Measurements from ENCODE around the gene AOPEP.

AOPEP gene

DNA sequence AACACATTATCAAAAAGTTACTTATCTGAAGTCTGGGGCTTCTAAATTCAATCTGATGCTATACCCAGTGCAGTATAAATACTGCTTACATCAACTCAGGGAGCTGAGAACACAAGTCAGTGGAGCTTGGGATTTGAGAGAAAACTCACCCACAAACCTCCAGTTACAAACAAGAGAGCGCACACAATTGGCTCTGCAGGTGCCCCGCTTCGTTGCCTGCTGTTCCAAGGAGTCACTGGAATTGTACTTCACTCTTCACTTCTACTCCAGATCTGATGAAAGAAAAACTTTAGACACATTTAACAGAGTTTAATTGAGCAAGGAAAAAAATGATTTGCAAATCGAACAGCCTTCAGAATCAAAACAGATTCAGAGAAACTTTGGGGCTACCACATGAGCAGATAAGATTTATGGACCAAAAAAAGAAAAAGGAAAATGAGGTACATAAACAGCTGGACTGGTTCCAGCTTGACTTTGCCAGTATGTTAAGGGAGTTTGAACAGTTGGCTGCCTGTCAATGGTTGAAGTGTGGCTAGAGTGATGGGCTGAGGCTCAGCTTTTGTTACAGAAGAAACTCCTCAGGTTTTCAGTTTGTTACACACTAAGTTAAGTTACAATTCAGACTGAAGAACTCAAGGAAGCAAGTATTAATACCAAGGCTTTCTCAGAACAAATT lies 156.6 kb downstream of the AOPEP start:
- in situ Hi-C loops (cut with MboI; ENCODE audit: low sequenced_read_pairs, unreplicated experiment): no loop called here
- TF ChIP-seq, protein P1, sequence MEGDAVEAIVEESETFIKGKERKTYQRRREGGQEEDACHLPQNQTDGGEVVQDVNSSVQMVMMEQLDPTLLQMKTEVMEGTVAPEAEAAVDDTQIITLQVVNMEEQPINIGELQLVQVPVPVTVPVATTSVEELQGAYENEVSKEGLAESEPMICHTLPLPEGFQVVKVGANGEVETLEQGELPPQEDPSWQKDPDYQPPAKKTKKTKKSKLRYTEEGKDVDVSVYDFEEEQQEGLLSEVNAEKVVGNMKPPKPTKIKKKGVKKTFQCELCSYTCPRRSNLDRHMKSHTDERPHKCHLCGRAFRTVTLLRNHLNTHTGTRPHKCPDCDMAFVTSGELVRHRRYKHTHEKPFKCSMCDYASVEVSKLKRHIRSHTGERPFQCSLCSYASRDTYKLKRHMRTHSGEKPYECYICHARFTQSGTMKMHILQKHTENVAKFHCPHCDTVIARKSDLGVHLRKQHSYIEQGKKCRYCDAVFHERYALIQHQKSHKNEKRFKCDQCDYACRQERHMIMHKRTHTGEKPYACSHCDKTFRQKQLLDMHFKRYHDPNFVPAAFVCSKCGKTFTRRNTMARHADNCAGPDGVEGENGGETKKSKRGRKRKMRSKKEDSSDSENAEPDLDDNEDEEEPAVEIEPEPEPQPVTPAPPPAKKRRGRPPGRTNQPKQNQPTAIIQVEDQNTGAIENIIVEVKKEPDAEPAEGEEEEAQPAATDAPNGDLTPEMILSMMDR (IDR thresholded peaks at IDR 0.05; ENCODE audit: borderline replicate concordance, control extremely low read depth, extremely low read depth, insufficient read depth, missing control alignments): no peak

DNA sequence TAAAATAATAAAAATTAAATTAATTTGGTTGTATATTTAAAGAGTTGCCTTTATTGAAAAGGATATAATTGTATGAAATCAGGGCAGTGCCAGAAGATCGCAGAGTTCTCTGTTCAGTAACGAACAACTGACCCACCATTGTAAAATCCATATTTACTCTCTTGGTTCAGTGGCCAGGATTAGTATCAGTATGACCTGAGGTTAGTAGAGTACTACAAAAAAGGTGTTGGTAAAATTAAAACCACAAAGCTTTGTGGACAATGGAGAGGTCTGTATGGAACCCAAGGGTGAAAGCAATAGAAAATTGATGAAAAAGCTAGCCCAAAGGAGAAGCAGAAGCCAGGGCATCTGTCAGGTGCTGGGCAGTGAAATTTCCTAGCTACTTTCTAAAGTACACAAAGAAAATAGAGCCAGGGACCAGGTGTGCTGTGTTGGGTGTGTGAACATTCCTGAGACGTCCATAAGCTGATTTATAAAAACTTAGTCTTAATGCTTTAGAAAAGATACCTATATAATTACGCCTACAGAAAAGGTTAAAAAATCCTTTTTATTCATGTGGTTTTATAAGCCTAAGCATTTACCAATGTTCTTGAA lies 159.5 kb downstream of the AOPEP start:
- TF ChIP-seq, protein P1 (IDR thresholded peaks at IDR 0.05; ENCODE audit: borderline replicate concordance, control extremely low read depth, extremely low read depth, insufficient read depth, missing control alignments): no peak
- no peak for DNase-seq (ENCODE audit: low spot score)
- in situ Hi-C loops (cut with MboI; ENCODE audit: low sequenced_read_pairs, unreplicated experiment): no loop called here

More for the DNA sequence above, 156.6 kb downstream of the AOPEP start:
- DNase-seq (ENCODE audit: low spot score): no peak

DNA sequence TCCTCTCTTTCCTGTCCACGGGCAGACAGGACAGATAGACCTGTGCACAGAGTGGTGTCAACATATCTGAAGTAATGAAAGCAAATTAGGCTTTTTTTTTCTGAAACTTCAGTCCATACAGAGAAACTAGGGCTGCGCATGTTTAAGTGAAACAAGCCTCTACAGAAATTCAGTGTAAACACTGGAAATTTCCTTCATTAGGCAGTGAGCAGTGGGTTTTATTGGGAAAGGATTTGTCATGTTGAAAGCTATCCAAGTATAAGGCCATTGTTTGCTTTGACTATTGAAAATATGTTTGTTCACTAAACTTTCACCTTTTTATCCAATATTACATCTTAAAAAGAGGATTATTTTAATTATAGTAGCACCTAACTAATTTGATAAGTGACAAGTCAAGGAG lies 161.2 kb downstream of the AOPEP start:
- in situ Hi-C loops (cut with MboI; ENCODE audit: low sequenced_read_pairs, unreplicated experiment): no loop called here
- TF ChIP-seq, protein P1 (IDR thresholded peaks at IDR 0.05; ENCODE audit: borderline replicate concordance, control extremely low read depth, extremely low read depth, insufficient read depth, missing control alignments): no peak
- DNase-seq (ENCODE audit: low spot score): no peak

- in situ Hi-C loops (cut with MboI; ENCODE audit: low sequenced_read_pairs, unreplicated experiment): no loop called here
- DNase-seq (ENCODE audit: low spot score): no peak
- TF ChIP-seq, protein P1 (IDR thresholded peaks at IDR 0.05; ENCODE audit: borderline replicate concordance, control extremely low read depth, extremely low read depth, insufficient read depth, missing control alignments): no peak
These were observed 162.3 kb downstream of the AOPEP start for GRCh38 chr9:94888775-94889174.

DNA sequence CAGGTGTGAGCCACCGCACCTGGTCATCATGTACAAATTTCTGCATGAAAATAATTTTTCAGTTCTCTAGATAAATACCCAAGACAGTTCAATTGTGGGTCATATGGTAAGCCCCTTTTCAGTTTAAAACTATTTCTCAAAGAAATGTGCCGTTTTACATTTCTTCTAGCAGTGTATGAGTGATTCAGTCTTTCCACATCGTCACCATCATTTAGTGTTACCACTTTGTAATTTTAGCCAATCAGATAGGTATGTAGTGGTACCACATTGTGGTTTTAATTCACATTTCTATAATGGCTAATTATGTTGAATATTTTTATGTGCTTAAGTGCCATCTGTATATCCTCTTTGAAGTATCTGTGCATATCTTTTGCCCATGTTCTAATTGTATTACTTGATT lies 163.1 kb downstream of the AOPEP start:
- in situ Hi-C loops (cut with MboI; ENCODE audit: low sequenced_read_pairs, unreplicated experiment): no loop called here
- no peak for DNase-seq (ENCODE audit: low spot score)
- TF ChIP-seq, protein P1 (IDR thresholded peaks at IDR 0.05; ENCODE audit: borderline replicate concordance, control extremely low read depth, extremely low read depth, insufficient read depth, missing control alignments): no peak

- no peak for DNase-seq (ENCODE audit: low spot score)
- TF ChIP-seq, protein P1 (IDR thresholded peaks at IDR 0.05; ENCODE audit: borderline replicate concordance, control extremely low read depth, extremely low read depth, insufficient read depth, missing control alignments): no peak
- in situ Hi-C loops (cut with MboI; ENCODE audit: low sequenced_read_pairs, unreplicated experiment): no loop called here
These were observed 164.7 kb downstream of the AOPEP start for GRCh38 chr9:94891183-94891582.
